SK-N-SH treated with all-trans-retinoic acid at 6 μM for 48 hours (cell line): ENCODE measurements around the gene CCDC38.

Experiments used
- ARNTL ChIP-seq: fragments of 450-650 bp; formaldehyde crosslinking; IDR thresholded peaks from 2 replicates; pipeline ENCODE4 v1.5.0; 2020; ENCODE audit warnings: low read depth, mild to moderate bottlenecking, moderate library complexity, borderline replicate concordance
- CSRNP3 ChIP-seq: fragments of 250-450 bp; sonication (Bioruptor Pico); IDR thresholded peaks from 2 replicates; pipeline ENCODE4 v1.5.1; 2021; ENCODE audit warnings: mild to moderate bottlenecking, moderate library complexity
- PATZ1 ChIP-seq: fragments of 250-450 bp; sonication (Bioruptor Pico); IDR thresholded peaks from 2 replicates; pipeline ENCODE4 v1.8.0; 2020; ENCODE audit warnings: mild to moderate bottlenecking, moderate library complexity, borderline replicate concordance
- POU6F1 ChIP-seq: fragments of 250-450 bp; sonication (Bioruptor Pico); IDR thresholded peaks from 2 replicates; pipeline ENCODE4 v1.8.0; 2021; ENCODE audit warnings: low read depth, mild to moderate bottlenecking, moderate library complexity, borderline replicate concordance
- TCF4 ChIP-seq: fragments of 250-450 bp; sonication (Bioruptor Pico); IDR thresholded peaks from 2 replicates; pipeline ENCODE4 v1.8.0; 2021; ENCODE audit warnings: mild to moderate bottlenecking, moderate library complexity, borderline replicate concordance

GRCh38 chr12:95896846-95897245 is 45.6 kb downstream of the CCDC38 start:
- TF ChIP-seq ARNTL (no peak), PATZ1 (CRISPR knock-in tag) (no peak), POU6F1 (CRISPR knock-in tag) (no peak), CSRNP3 (CRISPR knock-in tag) (no peak), TCF4 (CRISPR knock-in tag) (no peak)
